HEK293 (cell line): ENCODE results near the gene SMAD2.

ENCODE experiments used
- CTCF ChIA-PET: fragments of 350-600 bp; formaldehyde crosslinking; extraction: SDS; loops from one replicate; lab custom pipeline; 2021; ENCODE audit warnings: antibody characterized with exemption; lab: Yijun Ruan, JAX
- POLR2A ChIA-PET: fragments of 300-600 bp; formaldehyde crosslinking; extraction: SDS; loops from one replicate; lab custom pipeline; 2020; ENCODE audit warnings: antibody characterized with exemption, inconsistent platforms; lab: Yijun Ruan, JAX
- H3K27ac ChIP-seq: fragments of 200-500 bp; sonication (Bioruptor generic); 2 replicates; pipeline ENCODE4 v1.5.1; 2014; ENCODE audit warnings: low read depth, low read length, control low read depth, inconsistent platforms; ENCODE audit errors: extremely low read depth
- H3K36me3 ChIP-seq, 2 experiments: fragments of 200-500 bp in 1 of 2; sonication (Bioruptor generic) in 1 of 2; 1 replicate in 1 of 2; 2 replicates in 1 of 2; pipeline ENCODE4 v1.5.1; 2014 to 2017; ENCODE audit warnings: inconsistent platforms in 2 of 2, low read length in 2 of 2; ENCODE audit not compliant: control insufficient read depth in 2 of 2, insufficient read depth in 1 of 2
- H3K4me1 ChIP-seq: fragments of 200-500 bp; sonication (Bioruptor generic); 2 replicates; pipeline ENCODE4 v1.5.1; 2014; ENCODE audit warnings: mild to moderate bottlenecking, low read length, inconsistent platforms; ENCODE audit not compliant: control insufficient read depth, insufficient read depth
- H3K4me3 ChIP-seq: 2 replicates; pipeline ENCODE4 v1.5.1; 2011; ENCODE audit warnings: low read depth, mild to moderate bottlenecking, control low read depth, low read length, moderate library complexity
- H3K9me3 ChIP-seq: fragments of 200-500 bp; sonication (Bioruptor generic); 2 replicates; pipeline ENCODE4 v1.5.1; 2014; ENCODE audit warnings: low read depth, low read length, inconsistent platforms; ENCODE audit not compliant: control insufficient read depth, insufficient read depth
- BCL6B ChIP-seq: fragments of 450-650 bp; formaldehyde crosslinking; IDR thresholded peaks from 2 replicates; pipeline ENCODE4 v1.5.1; 2017; ENCODE audit warnings: missing biosample characterization, missing genetic modification characterization
- EGR2 ChIP-seq: fragments of 450-650 bp; formaldehyde crosslinking; IDR thresholded peaks from 2 replicates; pipeline ENCODE4 v1.5.1; 2016; ENCODE audit warnings: low read depth, missing biosample characterization, missing genetic modification characterization
- HOXD13 ChIP-seq: sonication (generic); formaldehyde crosslinking; IDR thresholded peaks from 2 replicates; pipeline ENCODE4 v1.8.0; 2022; ENCODE audit warnings: missing genetic modification reagents, borderline replicate concordance
- MYNN ChIP-seq: fragments of 450-650 bp; formaldehyde crosslinking; IDR thresholded peaks from 2 replicates; pipeline ENCODE4 v1.5.1; 2016; ENCODE audit warnings: missing biosample characterization, missing genetic modification characterization, borderline replicate concordance
- PRDM6 ChIP-seq: fragments of 450-650 bp; formaldehyde crosslinking; IDR thresholded peaks from 2 replicates; pipeline ENCODE4 v1.5.1; 2017; ENCODE audit warnings: missing biosample characterization, missing genetic modification characterization
- SCRT2 ChIP-seq: fragments of 450-650 bp; formaldehyde crosslinking; IDR thresholded peaks from 2 replicates; pipeline ENCODE4 v1.5.1; 2016; ENCODE audit warnings: missing biosample characterization, missing genetic modification characterization
- YY2 ChIP-seq: fragments of 450-650 bp; formaldehyde crosslinking; IDR thresholded peaks from 2 replicates; pipeline ENCODE4 v1.5.1; 2016; ENCODE audit warnings: missing biosample characterization, missing genetic modification characterization
- ZBTB20 ChIP-seq: fragments of 450-650 bp; formaldehyde crosslinking; IDR thresholded peaks from 2 replicates; pipeline ENCODE4 v1.5.1; 2016; ENCODE audit warnings: missing biosample characterization, missing genetic modification characterization
- ZBTB26 ChIP-seq: fragments of 450-650 bp; formaldehyde crosslinking; optimal IDR thresholded peaks from 2 replicates; pipeline ENCODE3; 2016; ENCODE audit warnings: missing biosample characterization, mild to moderate bottlenecking, missing genetic modification characterization
- ZNF146 ChIP-seq: fragments of 450-650 bp; formaldehyde crosslinking; IDR thresholded peaks from 2 replicates; pipeline ENCODE4 v1.5.1; 2016; ENCODE audit warnings: missing biosample characterization, missing genetic modification characterization
- ZNF184 ChIP-seq: fragments of 450-650 bp; IDR thresholded peaks from 2 replicates; pipeline ENCODE4 v1.5.1; 2018; ENCODE audit warnings: missing biosample characterization, mild to moderate bottlenecking, missing genetic modification characterization
- ZNF280C ChIP-seq: fragments of 450-650 bp; formaldehyde crosslinking; IDR thresholded peaks from 2 replicates; pipeline ENCODE4 v1.5.1; 2016; ENCODE audit warnings: missing biosample characterization, missing genetic modification characterization
- ZNF416 ChIP-seq: fragments of 450-650 bp; formaldehyde crosslinking; IDR thresholded peaks from 2 replicates; pipeline ENCODE4 v1.5.1; 2016; ENCODE audit warnings: missing biosample characterization, missing genetic modification characterization
- ZNF426 ChIP-seq: fragments of 450-650 bp; formaldehyde crosslinking; IDR thresholded peaks from 2 replicates; pipeline ENCODE4 v1.5.1; 2017; ENCODE audit warnings: missing biosample characterization, missing genetic modification characterization, mild to moderate bottlenecking, inconsistent platforms, moderate library complexity
- ZNF530 ChIP-seq: fragments of 450-650 bp; formaldehyde crosslinking; IDR thresholded peaks from 2 replicates; pipeline ENCODE4 v1.5.1; 2016; ENCODE audit warnings: low read depth, missing biosample characterization, missing genetic modification characterization
- ZNF548 ChIP-seq: fragments of 450-650 bp; formaldehyde crosslinking; IDR thresholded peaks from 2 replicates; pipeline ENCODE4 v1.5.1; 2016; ENCODE audit warnings: missing biosample characterization, missing genetic modification characterization
- ZNF580 ChIP-seq: fragments of 450-650 bp; formaldehyde crosslinking; IDR thresholded peaks from 2 replicates; pipeline ENCODE4 v1.5.1; 2016; ENCODE audit warnings: missing biosample characterization, missing genetic modification characterization
- ZNF596 ChIP-seq: fragments of 450-650 bp; IDR thresholded peaks from 2 replicates; pipeline ENCODE4 v1.5.0; 2018; ENCODE audit warnings: missing biosample characterization, mild to moderate bottlenecking, missing genetic modification characterization, moderate library complexity
- ZNF626 ChIP-seq: fragments of 450-650 bp; sonication (Bioruptor Pico); formaldehyde crosslinking; IDR thresholded peaks from 2 replicates; pipeline ENCODE4 v1.5.1; 2018; ENCODE audit warnings: missing biosample characterization, missing genetic modification characterization, inconsistent platforms
- ZNF658 ChIP-seq: fragments of 450-650 bp; formaldehyde crosslinking; IDR thresholded peaks from 2 replicates; pipeline ENCODE4; 2016; ENCODE audit warnings: missing biosample characterization, missing genetic modification characterization
- ZNF701 ChIP-seq: fragments of 450-650 bp; formaldehyde crosslinking; IDR thresholded peaks from 2 replicates; pipeline ENCODE4 v1.5.1; 2016; ENCODE audit warnings: missing biosample characterization, missing genetic modification characterization
- ZNF776 ChIP-seq: fragments of 450-650 bp; formaldehyde crosslinking; IDR thresholded peaks from 2 replicates; pipeline ENCODE4 v1.5.0; 2017; ENCODE audit warnings: missing biosample characterization, missing genetic modification characterization, borderline replicate concordance
- ZNF785 ChIP-seq: fragments of 450-650 bp; formaldehyde crosslinking; IDR thresholded peaks from 2 replicates; pipeline ENCODE4 v1.5.1; 2016; ENCODE audit warnings: missing biosample characterization, missing genetic modification characterization
- ZXDB ChIP-seq: fragments of 450-650 bp; formaldehyde crosslinking; IDR thresholded peaks from 2 replicates; pipeline ENCODE4 v1.5.1; 2016; ENCODE audit warnings: missing biosample characterization, missing genetic modification characterization

The SMAD2 gene

GRCh38 chr18:47777626-47778025, 152.8 kb downstream of the SMAD2 start:
- no peaks in the 10 kb centered on the region for H3K36me3 ChIP-seq
- no peaks in the 10 kb centered on the region for H3K9me3 ChIP-seq
- ChIA-PET CTCF (interaction anchor here (0.7 to 1.8 kb wide), 5 partner anchors 230 to 686 kb away, joined by 3 to 5 read pairs (median 3); no protein-coding TSS in a partner anchor), POLR2A (no interaction called here)
- no peak for TF ChIP-seq EGR2 (tag by site-specific recombination)
- no peak for TF ChIP-seq ZNF146
- TF ChIP-seq ZNF785 (tag by site-specific recombination) = no peak
- no peak for TF ChIP-seq BCL6B (tag by site-specific recombination)
- no peak for TF ChIP-seq HOXD13 (CRISPR knock-in tag)
- no peak for TF ChIP-seq ZBTB26
- no peak for TF ChIP-seq ZNF580
- no peak for TF ChIP-seq ZNF426
- no peak for TF ChIP-seq ZNF548 (tag by site-specific recombination)
- TF ChIP-seq ZNF530 = no peak
- no peak for TF ChIP-seq MYNN
- no peak for TF ChIP-seq YY2
- no peak for TF ChIP-seq SCRT2 (tag by site-specific recombination)
- no peak for TF ChIP-seq ZNF280C (tag by site-specific recombination)
- TF ChIP-seq ZBTB20 = no peak
- no peak for TF ChIP-seq ZNF416
- no peak for TF ChIP-seq ZNF658
- TF ChIP-seq ZNF626 (tag by site-specific recombination) = no peak
- no peak for TF ChIP-seq ZNF596
- no peak overlapping the region for H3K4me3 ChIP-seq
- H3K4me1 ChIP-seq = no peaks in the 10 kb centered on the region
- no peak overlapping the region for H3K27ac ChIP-seq

- H3K9me3 ChIP-seq = no peaks in the 10 kb centered on the region
- no peak overlapping the region for H3K27ac ChIP-seq
- CTCF ChIA-PET = interaction anchor here (0.9 to 2.0 kb wide), 3 partner anchors 21 to 670 kb away, joined by 3 to 6 read pairs (median 5); no protein-coding TSS in a partner anchor
- POLR2A ChIA-PET = no interaction called here
- TF ChIP-seq ZNF184 (tag by site-specific recombination) (no peak), ZNF701 (no peak), ZNF776 (tag by site-specific recombination) (no peak), ZXDB (tag by site-specific recombination) (no peak), PRDM6 (tag by site-specific recombination) (no peak)
- TF ChIP-seq, all 188 proteins: peak for 0
- Histone ChIP-seq H3K4me3 (no peak overlapping the region), H3K36me3 (no peaks in the 10 kb centered on the region), H3K4me1 (no peaks in the 10 kb centered on the region)
These were observed 154.5 kb downstream of the SMAD2 start for GRCh38 chr18:47775961-47776360.
